ENCODE data around the gene GPR82. TPM values are rescaled to one million over a fixed set of nuclear protein-coding genes. Genes with fewer than 3 reads are reported as not detected.

The GPR82 gene
- total RNA-seq, 1 experiment from 2014 or later: not detected

GRCh38 chrX:41722816-41723618 lies 964 bp upstream of the GPR82 start:
- CTCF ChIA-PET: no interaction called here
- H3K27me3 ChIP-seq (ENCODE audit: insufficient read depth, low read depth): no peaks in the 10 kb centered on the region
- H3K4me2 ChIP-seq: no peak overlapping the region
- H3K36me3 ChIP-seq (ENCODE audit: low read depth): no peaks in the 10 kb centered on the region
- no peaks in the 10 kb centered on the region for H4K20me1 ChIP-seq (ENCODE audit: insufficient read depth)
- H3F3A ChIP-seq (ENCODE audit: insufficient read depth, low read depth): no peaks in the 10 kb centered on the region
- no peak overlapping the region for H3K27ac ChIP-seq
- TF ChIP-seq EZH2 (IDR thresholded peaks at IDR 0.05; ENCODE audit: low read depth) (no peak), CTCF (conservative IDR thresholded peaks at IDR 0.05) (no peak)
- H3K4me3 ChIP-seq: no peak overlapping the region
- no peaks in the 10 kb centered on the region for H3K4me1 ChIP-seq (replicated peaks; ENCODE audit: insufficient read depth)
- no peak for DNase-seq
- H2AFZ ChIP-seq: no peak overlapping the region
- intact Hi-C loops (cut with micrococcal nuclease; ENCODE audit: unreplicated experiment): no loop called here
- BruUV-seq (replicated peaks): no TSS peak
- H3K79me2 ChIP-seq (ENCODE audit: low read depth): no peaks in the 10 kb centered on the region
- no peaks in the 10 kb centered on the region for H3K9me2 ChIP-seq (ENCODE audit: insufficient read depth)
- H3K9me3 ChIP-seq (ENCODE audit: insufficient read depth, low read depth): no peaks in the 10 kb centered on the region
- POLR2A ChIA-PET (ENCODE audit: unreplicated experiment): no interaction called here

DNA sequence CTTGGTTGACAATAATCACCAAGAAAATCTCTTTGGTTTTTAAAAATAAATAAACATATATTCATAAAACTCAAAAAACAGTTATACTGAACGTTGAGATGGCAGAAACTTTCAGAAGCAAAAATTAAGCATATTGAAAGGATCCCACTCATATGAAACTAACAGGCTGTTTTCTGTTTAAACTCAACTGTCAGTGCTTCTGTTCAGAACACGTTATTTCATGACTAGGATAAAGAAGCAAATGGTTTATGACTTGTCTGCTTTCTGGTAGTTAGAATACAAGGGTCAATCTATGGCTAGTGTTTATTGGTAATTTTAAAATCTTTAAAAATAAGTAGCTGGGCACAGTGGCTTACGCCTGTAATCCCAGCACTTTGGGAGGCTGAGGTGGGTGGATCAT lies 4.1 kb downstream of the GPR82 start:
- TF ChIP-seq EZH2 (IDR thresholded peaks at IDR 0.05; ENCODE audit: low read depth) (no peak), CTCF (conservative IDR thresholded peaks at IDR 0.05) (no peak)
- CTCF ChIA-PET: no interaction called here
- no TSS peak for BruUV-seq (replicated peaks)
- Histone ChIP-seq H3K4me2 (no peak overlapping the region), H3K9me3 (ENCODE audit: insufficient read depth, low read depth) (no peaks in the 10 kb centered on the region), H3K36me3 (ENCODE audit: low read depth) (no peaks in the 10 kb centered on the region), H3K79me2 (ENCODE audit: low read depth) (no peaks in the 10 kb centered on the region), H3K4me1 (replicated peaks; ENCODE audit: insufficient read depth) (no peaks in the 10 kb centered on the region), H3K27me3 (ENCODE audit: insufficient read depth, low read depth) (no peaks in the 10 kb centered on the region), H3K27ac (no peak overlapping the region), H3F3A (ENCODE audit: insufficient read depth, low read depth) (no peaks in the 10 kb centered on the region), H3K9me2 (ENCODE audit: insufficient read depth) (no peaks in the 10 kb centered on the region), H2AFZ (no peak overlapping the region), H3K4me3 (no peak overlapping the region), H4K20me1 (ENCODE audit: insufficient read depth) (no peaks in the 10 kb centered on the region)
- DNase-seq: no peak
- POLR2A ChIA-PET (ENCODE audit: unreplicated experiment): no interaction called here
- intact Hi-C loops (cut with micrococcal nuclease; ENCODE audit: unreplicated experiment): loop anchor here (5.0 kb wide), 1 partner anchor 271 kb away; no protein-coding TSS in a partner anchor

DNA sequence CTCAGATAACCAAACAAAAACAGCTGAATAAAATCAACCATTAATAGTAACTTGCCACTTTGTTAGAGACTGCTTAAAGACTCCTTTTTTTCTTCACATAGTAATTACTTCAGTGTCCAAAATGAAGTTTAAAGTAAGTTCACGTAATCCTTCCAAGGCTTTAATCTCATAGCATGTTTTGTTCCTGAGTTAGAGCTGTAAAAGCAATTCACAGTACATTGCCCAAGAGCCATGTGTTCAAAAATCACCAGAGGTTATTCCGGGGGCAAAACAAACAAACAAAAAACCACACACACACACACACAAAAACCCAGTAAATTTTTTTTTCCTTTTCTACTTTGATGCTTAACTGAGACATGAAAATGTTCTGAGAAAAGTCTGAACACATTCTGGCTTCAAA lies 6.1 kb downstream of the GPR82 start:
- H2AFZ ChIP-seq: no peak overlapping the region
- ChIA-PET CTCF (no interaction called here), POLR2A (ENCODE audit: unreplicated experiment) (no interaction called here)
- no peaks in the 10 kb centered on the region for H3K79me2 ChIP-seq (ENCODE audit: low read depth)
- no peaks in the 10 kb centered on the region for H3K27me3 ChIP-seq (ENCODE audit: insufficient read depth, low read depth)
- no peaks in the 10 kb centered on the region for H3K36me3 ChIP-seq (ENCODE audit: low read depth)
- intact Hi-C loops (cut with micrococcal nuclease; ENCODE audit: unreplicated experiment): no loop called here
- H3K9me3 ChIP-seq (ENCODE audit: insufficient read depth, low read depth): no peaks in the 10 kb centered on the region
- BruUV-seq (replicated peaks): no TSS peak
- no peak overlapping the region for H3K4me3 ChIP-seq
- H4K20me1 ChIP-seq (ENCODE audit: insufficient read depth): no peaks in the 10 kb centered on the region
- TF ChIP-seq EZH2 (IDR thresholded peaks at IDR 0.05; ENCODE audit: low read depth) (no peak), CTCF (conservative IDR thresholded peaks at IDR 0.05) (no peak)
- DNase-seq: no peak
- H3K4me1 ChIP-seq (replicated peaks; ENCODE audit: insufficient read depth): no peaks in the 10 kb centered on the region
- H3F3A ChIP-seq (ENCODE audit: insufficient read depth, low read depth): no peaks in the 10 kb centered on the region
- no peak overlapping the region for H3K4me2 ChIP-seq
- H3K27ac ChIP-seq: no peak overlapping the region
- H3K9me2 ChIP-seq (ENCODE audit: insufficient read depth): no peaks in the 10 kb centered on the region

Measured in PC-9 (cell line).